HepG2 (cell line): Measurements from ENCODE around the gene CIAPIN1.

Experiments
- BRF2 ChIP-seq: sonication (generic); formaldehyde crosslinking; IDR thresholded peaks from 2 replicates; pipeline ENCODE4 v1.8.1; 2022; ENCODE audit warnings: mild to moderate bottlenecking, missing genetic modification reagents
- CHD4 ChIP-seq: fragments of 200-600 bp; sonication (generic); IDR thresholded peaks from 2 replicates; pipeline ENCODE4 v1.7.0; 2017; ENCODE audit warnings: mild to moderate bottlenecking, low read length, borderline replicate concordance
- CTCF ChIP-seq: sonication (generic); formaldehyde crosslinking; IDR thresholded peaks from 2 replicates; pipeline ENCODE4 v1.5.0; 2020; ENCODE audit warnings: mild to moderate bottlenecking, missing genetic modification reagents, moderate library complexity
- ELF4 ChIP-seq: sonication (generic); formaldehyde crosslinking; IDR thresholded peaks from 2 replicates; pipeline ENCODE4 v1.5.0; 2020; ENCODE audit warnings: missing genetic modification reagents, mild to moderate bottlenecking, moderate library complexity, borderline replicate concordance
- HES4 ChIP-seq: sonication (generic); formaldehyde crosslinking; IDR thresholded peaks from 2 replicates; pipeline ENCODE4 v1.9.0; 2021; ENCODE audit warnings: mild to moderate bottlenecking, missing genetic modification reagents, borderline replicate concordance
- HNRNPUL1 ChIP-seq: fragments of 200-400 bp; formaldehyde crosslinking; IDR thresholded peaks from 2 replicates; pipeline ENCODE4 v1.6.1; 2017; ENCODE audit warnings: low read depth, mild to moderate bottlenecking, low read length, moderate library complexity
- MXI1 ChIP-seq: IDR thresholded peaks from 3 replicates; pipeline ENCODE4 v1.6.1; 2012; ENCODE audit warnings: low read depth, low read length, inconsistent platforms, borderline replicate concordance
- POLR2A ChIP-seq, 2 experiments: IDR thresholded peaks; 2 replicates each; pipeline ENCODE4 v1.6.1; 2011; ENCODE audit warnings: low read depth in 2 of 2, low read length in 2 of 2, mild to moderate bottlenecking in 1 of 2, moderate library complexity in 1 of 2; ENCODE audit not compliant: insufficient read depth in 1 of 2
- SRSF1 ChIP-seq: fragments of 200-400 bp; formaldehyde crosslinking; optimal IDR thresholded peaks from 2 replicates; pipeline ENCODE3; 2017; ENCODE audit warnings: mild to moderate bottlenecking, low read depth, low read length, moderate library complexity
- ZFP36 ChIP-seq: fragments of 150-350 bp; IDR thresholded peaks from 2 replicates; pipeline ENCODE4 v1.6.1; 2018; ENCODE audit warnings: borderline replicate concordance, low read length, low read depth; ENCODE audit not compliant: partially characterized antibody
- ZNF354B ChIP-seq: sonication (generic); formaldehyde crosslinking; IDR thresholded peaks from 2 replicates; pipeline ENCODE4 v1.8.0; 2022; ENCODE audit warnings: mild to moderate bottlenecking, missing genetic modification reagents
- ZNF451 ChIP-seq: sonication (generic); formaldehyde crosslinking; IDR thresholded peaks from 2 replicates; pipeline ENCODE4 v1.5.0; 2020; ENCODE audit warnings: mild to moderate bottlenecking, missing genetic modification reagents

- TF ChIP-seq MXI1 (no peak), HES4 (CRISPR knock-in tag) (no peak), CTCF (CRISPR knock-in tag) (peak; percentile 55), ZFP36 (no peak), ZNF354B (CRISPR knock-in tag) (no peak), ELF4 (CRISPR knock-in tag) (no peak), HNRNPUL1 (no peak), CHD4 (no peak), SRSF1 (no peak), ZNF451 (CRISPR knock-in tag) (no peak), BRF2 (CRISPR knock-in tag) (no peak), POLR2A (IDR thresholded peaks at IDR 0.05; ENCODE audit: insufficient read depth in 1 of 2, low read depth in 2 of 2, low read length in 2 of 2) (no peak)
These were observed 64.5 kb downstream of the CIAPIN1 start for GRCh38 chr16:57382535-57383275.
